Esophagus muscularis mucosa (tissue), 4 donors: Measurements from ENCODE around the gene CSMD2. TPM values are rescaled to one million over a fixed set of nuclear protein-coding genes. Genes with fewer than 3 reads are reported as not detected.

ENCODE experiments used
- DNase-seq: peaks from one replicate; pipeline ENCODE4 v3.0.0-alpha.2; 2017; ENCODE audit errors: extremely low spot score
- H3K27ac ChIP-seq, 4 donors: fragments of 200-600 bp; sonication (generic); replicated peaks in 1 of 4; 1 replicate in 3 of 4; 2 replicates in 1 of 4; pipeline ENCODE4 v1.5.1; 2016 to 2019; ENCODE audit warnings: mild to moderate bottlenecking in 1 of 4
- H3K27me3 ChIP-seq, 4 donors: fragments of 200-600 bp; sonication (generic); one replicate each; pipeline versions ENCODE4 v1.5.1 to v1.6.0; 2016 to 2019
- H3K36me3 ChIP-seq, 4 donors: fragments of 200-600 bp; sonication (generic); one replicate each; pipeline ENCODE4 v1.5.1; 2016 to 2019
- H3K4me1 ChIP-seq, 4 donors: fragments of 200-600 bp; sonication (generic); one replicate each; pipeline ENCODE4 v1.5.1; 2016 to 2019
- H3K4me3 ChIP-seq, 4 donors: fragments of 200-600 bp; sonication (generic); 1 replicate in 2 of 4; 2 replicates in 2 of 4; pipeline ENCODE4 v1.5.1; 2016 to 2019; ENCODE audit warnings: mild to moderate bottlenecking in 4 of 4, moderate library complexity in 1 of 4
- H3K9me3 ChIP-seq, 4 donors: fragments of 200-600 bp; sonication (generic); 1 replicate in 3 of 4; 2 replicates in 1 of 4; pipeline ENCODE4 v1.5.1; 2016 to 2019
- CTCF ChIP-seq, 3 experiments: fragments of 200-600 bp in 2 of 3; fragments of 450-650 bp in 1 of 3; sonication (generic) in 2 of 3; IDR thresholded peaks; one replicate each; pipeline ENCODE4 v1.5.1; 2017 to 2019; ENCODE audit warnings: antibody characterized with exemption in 3 of 3, mild to moderate bottlenecking in 2 of 3, moderate library complexity in 1 of 3
- EP300 ChIP-seq: sonication (generic); formaldehyde crosslinking; IDR thresholded peaks from one replicate; pipeline ENCODE4 v1.6.1; 2017; ENCODE audit warnings: antibody characterized with exemption
- POLR2A ChIP-seq: fragments of 450-650 bp; IDR thresholded peaks from one replicate; pipeline ENCODE4 v1.6.1; 2017; ENCODE audit warnings: antibody characterized with exemption, moderate library complexity, mild to moderate bottlenecking, low read depth
- POLR2AphosphoS5 ChIP-seq, 2 donors: sonication (generic); formaldehyde crosslinking; IDR thresholded peaks; one replicate each; pipeline ENCODE4 v1.6.1; 2017; ENCODE audit warnings: antibody characterized with exemption in 2 of 2
- WGBS: methylation state at CpG from one replicate; pipeline ENCODE4 v1.1.5; 2018; 5-methylcytosine and 5-hydroxymethylcytosine counted together
- intact Hi-C: fragments of 100-400 bp; cut with DNase I; formaldehyde crosslinking; loops from one replicate; pipeline ENCODE4 v1.15.1; 2023
- total RNA-seq, 4 donors: library from RNA; depleted of rRNA; stranded (reverse); fragments of >200 nt; gene quantifications; one replicate each; pipeline versions ENCODE4 v1.1.0 to v1.2.1, GENCODE V29; 2016

CSMD2 gene
- total RNA-seq, 4 donors from 2014 or later, result 0.26 to 0.75 (median 0.37) TPM

- WGBS, result 100% methylated on average over 3 of the region's 4 CpGs
- no peak overlapping the region for H3K27ac ChIP-seq
- H3K4me3 ChIP-seq, result no peak overlapping the region
- no peaks in the 10 kb centered on the region for H3K9me3 ChIP-seq
- no peak for DNase-seq
- H3K36me3 ChIP-seq, result no peaks in the 10 kb centered on the region
- intact Hi-C loops, result no loop called here
- no peak for TF ChIP-seq CTCF (IDR thresholded peaks at IDR 0.05)
- no peaks in the 10 kb centered on the region for H3K4me1 ChIP-seq
- H3K27me3 ChIP-seq, result peaks cover 0 to 31% (median 0%) of the 10 kb centered on the region in 4 donors
Measured at GRCh38 chr1:34153246-34153645, 11.8 kb downstream of the CSMD2 start.

- intact Hi-C loops, result no loop called here
- Histone ChIP-seq H3K36me3 (no peaks in the 10 kb centered on the region), H3K9me3 (no peaks in the 10 kb centered on the region), H3K4me3 (no peak overlapping the region), H3K27me3 (peaks cover 0 to 25% (median 0%) of the 10 kb centered on the region in 4 donors), H3K4me1 (no peaks in the 10 kb centered on the region), H3K27ac (no peak overlapping the region)
- TF ChIP-seq CTCF (IDR thresholded peaks at IDR 0.05), result no peak
- no peak for TF ChIP-seq POLR2A
- no peak for TF ChIP-seq EP300
- no peak for TF ChIP-seq POLR2AphosphoS5 (IDR thresholded peaks at IDR 0.05)
- WGBS, result 46% methylated on average over 3 of the region's 3 CpGs
- DNase-seq, result no peak
Measured at GRCh38 chr1:34149501-34149900, 15.5 kb downstream of the CSMD2 start.

- intact Hi-C loops, result no loop called here
- H3K27me3 ChIP-seq, result peaks cover 0 to 13% (median 0%) of the 10 kb centered on the region in 4 donors
- no peak overlapping the region for H3K4me3 ChIP-seq
- no peak for DNase-seq
- H3K36me3 ChIP-seq, result no peaks in the 10 kb centered on the region
- TF ChIP-seq POLR2AphosphoS5 (IDR thresholded peaks at IDR 0.05) (no peak), POLR2A (no peak), EP300 (no peak), CTCF (IDR thresholded peaks at IDR 0.05) (no peak)
- H3K4me1 ChIP-seq, result no peaks in the 10 kb centered on the region
- 13% methylated on average over 4 of the region's 4 CpGs for WGBS
- H3K9me3 ChIP-seq, result no peaks in the 10 kb centered on the region
- no peak overlapping the region for H3K27ac ChIP-seq
Measured at GRCh38 chr1:34147301-34147700, 17.7 kb downstream of the CSMD2 start.

- TF ChIP-seq EP300 (no peak), POLR2AphosphoS5 (IDR thresholded peaks at IDR 0.05) (no peak), CTCF (IDR thresholded peaks at IDR 0.05) (no peak), POLR2A (no peak)
- DNase-seq, result no peak
- H3K27me3 ChIP-seq, result peaks cover 0 to 18% (median 0%) of the 10 kb centered on the region in 4 donors
- H3K9me3 ChIP-seq, result no peaks in the 10 kb centered on the region
- H3K4me1 ChIP-seq, result no peaks in the 10 kb centered on the region
- 73% methylated on average over 6 of the region's 6 CpGs for WGBS
- intact Hi-C loops, result no loop called here
- H3K27ac ChIP-seq, result no peak overlapping the region
- H3K4me3 ChIP-seq, result no peak overlapping the region
- no peaks in the 10 kb centered on the region for H3K36me3 ChIP-seq
Measured at GRCh38 chr1:34144766-34145165, 20.3 kb downstream of the CSMD2 start.

GRCh38 chr1:34143975-34144374, 21.1 kb downstream of the CSMD2 start:
- no peak for TF ChIP-seq CTCF (IDR thresholded peaks at IDR 0.05)
- no peak for TF ChIP-seq EP300
- no peak for TF ChIP-seq POLR2A
- TF ChIP-seq POLR2AphosphoS5 (IDR thresholded peaks at IDR 0.05), result no peak
- WGBS, result 85% methylated on average over 2 of the region's 2 CpGs
- DNase-seq, result no peak

More at GRCh38 chr1:34143975-34144374, 21.1 kb downstream of the CSMD2 start:
- Histone ChIP-seq H3K4me1 (no peaks in the 10 kb centered on the region), H3K4me3 (no peak overlapping the region), H3K9me3 (no peaks in the 10 kb centered on the region), H3K36me3 (no peaks in the 10 kb centered on the region), H3K27me3 (peaks cover 0 to 16% (median 0%) of the 10 kb centered on the region in 4 donors), H3K27ac (no peak overlapping the region)
- intact Hi-C loops, result no loop called here
